ENCODE results near the gene USP9Y. TPM values are rescaled to one million over a fixed set of nuclear protein-coding genes. Genes with fewer than 3 reads are reported as not detected.
"Not testable (repeated sequence)": the region's sequence is repeated elsewhere in the genome, so short reads cannot be mapped to it uniquely, and the experiment has no call there.

The USP9Y gene, protein sequence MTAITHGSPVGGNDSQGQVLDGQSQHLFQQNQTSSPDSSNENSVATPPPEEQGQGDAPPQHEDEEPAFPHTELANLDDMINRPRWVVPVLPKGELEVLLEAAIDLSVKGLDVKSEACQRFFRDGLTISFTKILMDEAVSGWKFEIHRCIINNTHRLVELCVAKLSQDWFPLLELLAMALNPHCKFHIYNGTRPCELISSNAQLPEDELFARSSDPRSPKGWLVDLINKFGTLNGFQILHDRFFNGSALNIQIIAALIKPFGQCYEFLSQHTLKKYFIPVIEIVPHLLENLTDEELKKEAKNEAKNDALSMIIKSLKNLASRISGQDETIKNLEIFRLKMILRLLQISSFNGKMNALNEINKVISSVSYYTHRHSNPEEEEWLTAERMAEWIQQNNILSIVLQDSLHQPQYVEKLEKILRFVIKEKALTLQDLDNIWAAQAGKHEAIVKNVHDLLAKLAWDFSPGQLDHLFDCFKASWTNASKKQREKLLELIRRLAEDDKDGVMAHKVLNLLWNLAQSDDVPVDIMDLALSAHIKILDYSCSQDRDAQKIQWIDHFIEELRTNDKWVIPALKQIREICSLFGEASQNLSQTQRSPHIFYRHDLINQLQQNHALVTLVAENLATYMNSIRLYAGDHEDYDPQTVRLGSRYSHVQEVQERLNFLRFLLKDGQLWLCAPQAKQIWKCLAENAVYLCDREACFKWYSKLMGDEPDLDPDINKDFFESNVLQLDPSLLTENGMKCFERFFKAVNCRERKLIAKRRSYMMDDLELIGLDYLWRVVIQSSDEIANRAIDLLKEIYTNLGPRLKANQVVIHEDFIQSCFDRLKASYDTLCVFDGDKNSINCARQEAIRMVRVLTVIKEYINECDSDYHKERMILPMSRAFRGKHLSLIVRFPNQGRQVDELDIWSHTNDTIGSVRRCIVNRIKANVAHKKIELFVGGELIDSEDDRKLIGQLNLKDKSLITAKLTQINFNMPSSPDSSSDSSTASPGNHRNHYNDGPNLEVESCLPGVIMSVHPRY (N-terminal part only)
- 16.6 TPM for polyA plus RNA-seq (2013, experiment 1 of 2; ENCODE audit: insufficient read length)
- 18.5 TPM for polyA plus RNA-seq (2013, experiment 2 of 2; ENCODE audit: insufficient read length)

GRCh38 chrY:12701181-12701695, at the start of gene USP9Y:
Gene USP9Y, plus strand, starts transcription at chrY:12701231. Its CDS starts 8,217 bp downstream, at chrY:12709448.
- no peak for DNase-seq

GRCh38 chrY:12651621-12652036, 49.4 kb upstream of the USP9Y start:
- peak; percentile 95 for DNase-seq

DNA sequence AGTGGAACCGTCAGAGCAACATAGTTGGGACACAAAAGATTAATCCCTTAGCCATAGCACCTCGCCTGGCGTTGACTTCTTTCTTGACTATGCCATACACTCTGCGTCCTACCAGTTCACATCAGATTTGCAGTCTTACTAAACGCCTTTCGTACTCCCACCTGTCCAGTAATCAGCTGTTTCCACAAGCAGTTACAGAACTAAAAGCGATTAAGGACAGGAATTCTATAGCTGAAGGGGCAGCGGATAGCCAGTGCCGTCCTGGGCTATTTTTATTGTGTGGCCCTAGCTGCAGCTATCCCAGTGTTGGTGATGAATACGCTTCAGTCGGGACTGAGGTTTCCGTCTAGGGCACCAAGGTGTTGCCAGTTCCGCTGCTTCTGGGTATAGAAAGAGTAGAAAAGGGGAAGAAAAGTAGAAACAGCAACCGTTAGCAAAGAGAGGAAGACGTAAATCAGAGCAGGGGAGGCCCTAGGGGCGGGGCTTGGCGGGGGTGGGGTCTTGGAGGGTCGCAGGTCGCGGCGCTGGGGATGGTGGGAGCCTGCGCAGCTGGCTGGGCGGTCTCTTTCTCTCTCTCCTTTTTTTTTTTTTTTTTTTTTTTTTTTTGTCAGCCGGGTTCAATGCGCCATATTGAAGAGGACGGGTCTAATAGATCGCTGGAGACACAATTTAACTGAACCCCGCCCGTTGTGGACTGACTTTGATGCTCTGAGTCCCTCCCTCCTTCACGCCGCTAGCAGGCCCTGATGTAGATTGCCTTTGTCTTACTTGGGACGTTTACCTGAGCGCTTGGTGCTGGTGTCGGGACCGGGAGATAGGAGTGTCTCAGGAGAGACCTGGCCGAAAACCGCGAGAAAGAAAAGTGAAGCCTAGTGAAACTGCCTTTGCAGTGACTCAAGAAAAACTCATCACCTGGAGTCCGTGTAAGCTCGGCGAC, 39.0 kb upstream of the USP9Y start:
- peak; percentile 76 for DNase-seq

DNA sequence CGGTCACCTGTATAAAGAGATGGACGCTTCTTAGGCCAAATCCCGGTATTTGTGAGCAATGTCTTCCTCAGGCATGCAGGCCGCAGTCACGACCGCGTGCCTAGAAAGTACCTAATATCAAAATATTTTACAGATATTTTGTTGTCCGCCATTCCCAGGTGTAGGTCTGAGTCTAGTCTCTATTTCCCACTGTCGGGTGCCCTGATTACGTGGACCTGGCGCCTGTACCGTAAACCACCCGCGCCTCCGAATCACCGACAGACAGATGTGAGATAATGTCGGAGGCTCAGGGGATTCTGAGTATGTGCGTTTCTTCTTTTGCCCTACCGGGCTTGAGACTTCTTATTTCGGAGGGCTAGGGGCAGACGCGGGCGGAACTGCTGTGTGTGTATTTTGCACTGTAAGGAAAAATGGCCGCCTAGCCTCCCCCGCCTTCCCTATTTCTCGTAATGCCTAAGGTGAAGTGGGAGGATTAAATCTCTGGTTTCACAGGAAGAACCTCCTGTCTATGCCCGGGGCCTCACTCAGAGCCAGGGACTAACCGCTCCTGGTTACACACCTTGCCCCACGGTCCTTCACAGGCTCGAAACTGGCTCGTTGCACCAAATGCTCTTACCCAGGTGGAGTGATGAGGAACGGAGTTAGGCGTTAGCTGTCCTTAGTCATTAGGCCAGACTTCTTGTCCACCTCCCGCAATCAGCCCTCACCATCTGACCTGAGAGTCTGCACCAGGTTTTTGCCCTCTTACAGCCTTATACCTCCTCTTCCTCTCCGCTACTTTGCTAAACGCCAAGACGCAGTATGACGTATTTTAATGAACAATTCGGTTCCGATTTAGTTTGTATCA, 38.1 kb upstream of the USP9Y start:
- DNase-seq, result peak; percentile 36

DNA sequence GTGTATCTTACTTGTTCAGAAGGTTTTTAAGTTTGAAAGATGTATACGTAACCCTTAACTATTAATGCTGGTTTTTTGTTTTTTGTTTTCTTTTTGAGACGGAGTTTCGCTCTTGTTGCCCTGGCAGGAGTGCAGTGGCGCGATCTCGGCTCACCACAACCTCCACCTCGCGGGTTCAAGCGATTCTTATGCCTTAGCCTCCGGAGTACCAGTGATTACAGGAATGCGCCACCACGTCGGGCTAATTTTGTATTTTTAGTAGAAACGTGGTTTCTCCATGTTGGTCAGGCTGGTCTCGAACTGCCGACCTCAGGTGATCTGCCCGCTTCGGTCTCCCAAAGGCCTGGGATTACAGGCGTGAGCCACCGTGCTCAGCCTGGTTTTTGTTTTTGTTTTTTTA, 37.2 kb upstream of the USP9Y start:
- DNase-seq, result not testable (repeated sequence)

DNA sequence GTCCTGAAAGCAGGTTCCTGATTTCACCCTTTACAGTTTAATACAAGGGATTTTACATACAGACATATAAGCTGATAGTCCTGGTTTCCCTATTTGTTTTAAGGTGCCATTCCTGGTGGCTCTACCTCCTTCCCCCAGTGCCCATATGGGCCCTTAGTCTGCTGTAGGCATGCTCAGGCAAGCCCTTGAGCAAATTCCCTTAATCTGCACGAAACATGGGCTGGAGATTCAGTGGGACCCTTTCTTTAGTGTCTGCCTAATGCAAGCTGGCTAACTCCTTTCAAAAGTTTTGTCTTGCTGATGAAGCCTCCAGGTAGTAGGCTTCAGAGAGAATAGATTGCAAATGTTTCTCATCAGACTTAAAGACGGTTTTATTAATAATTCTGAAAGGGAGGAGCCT, 22.9 kb upstream of the USP9Y start:
- no peak for DNase-seq

DNA sequence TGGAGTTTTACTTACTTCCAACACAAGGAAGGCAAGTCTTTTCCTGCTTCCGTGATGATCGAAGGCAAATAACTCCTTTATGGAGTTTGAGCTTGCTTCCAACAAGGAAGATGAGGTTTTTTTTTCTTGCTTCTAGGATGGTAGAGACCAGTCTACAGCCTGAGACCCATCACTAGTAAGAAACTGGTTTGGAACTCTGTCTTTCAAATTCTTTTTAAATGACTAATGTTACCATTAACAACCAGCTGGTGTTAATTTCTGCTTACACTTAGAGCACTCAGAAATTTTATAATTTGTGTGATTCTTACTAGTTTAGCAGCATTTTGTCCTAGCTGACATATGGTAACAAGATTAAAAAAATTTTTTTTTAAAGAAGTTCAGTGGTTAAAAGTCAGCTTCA, 19.5 kb upstream of the USP9Y start:
- DNase-seq, result peak; percentile 34

- DNase-seq, result no peak
Measured at GRCh38 chrY:12688337-12688736, 12.7 kb upstream of the USP9Y start.

GRCh38 chrY:12700087-12700486, 944 bp upstream of the USP9Y start:
- no peak for DNase-seq

DNA sequence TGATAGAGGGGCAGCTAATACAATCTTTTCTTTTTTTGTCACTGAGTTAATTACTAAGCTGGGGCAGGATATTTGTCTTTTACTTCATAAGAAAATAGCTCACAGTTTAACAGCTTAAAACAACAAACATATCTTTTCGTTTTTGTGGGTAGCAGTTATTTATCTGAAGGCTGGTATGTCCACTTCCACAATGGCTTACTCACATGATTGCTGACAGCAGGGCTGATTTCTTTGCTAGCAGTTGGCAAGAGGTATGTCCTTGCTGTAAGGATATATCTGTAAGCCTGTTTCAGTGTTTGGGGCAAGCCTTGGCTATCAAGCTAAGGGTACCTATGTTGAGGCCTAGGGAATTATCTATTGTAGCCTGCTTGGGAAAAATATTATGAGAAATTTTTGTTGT, 1.1 kb downstream of the USP9Y start:
- peak; percentile 57 for DNase-seq

GRCh38 chrY:12710460-12710859, 9.4 kb downstream of the USP9Y start:
- DNase-seq, result peak; percentile 12

DNA sequence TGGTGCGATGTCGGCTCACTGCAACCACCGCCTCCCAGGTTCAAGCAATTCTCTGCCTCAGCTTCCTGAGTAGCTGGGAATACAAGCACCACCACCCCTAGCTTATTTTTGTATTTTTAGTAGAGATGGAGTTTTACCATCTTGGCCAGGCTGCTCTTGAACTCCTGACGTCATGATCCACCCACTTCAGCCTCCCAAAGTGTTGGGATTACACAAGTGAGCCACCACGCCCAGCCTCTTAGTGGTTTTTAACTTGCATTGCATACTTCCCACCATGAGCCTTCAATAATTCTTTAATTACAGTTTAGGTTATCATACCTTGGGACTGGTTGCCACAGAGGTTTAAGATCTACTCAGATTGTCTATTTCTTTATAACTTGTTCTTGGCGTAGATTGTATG, 14.3 kb downstream of the USP9Y start:
- no peak for DNase-seq

DNA sequence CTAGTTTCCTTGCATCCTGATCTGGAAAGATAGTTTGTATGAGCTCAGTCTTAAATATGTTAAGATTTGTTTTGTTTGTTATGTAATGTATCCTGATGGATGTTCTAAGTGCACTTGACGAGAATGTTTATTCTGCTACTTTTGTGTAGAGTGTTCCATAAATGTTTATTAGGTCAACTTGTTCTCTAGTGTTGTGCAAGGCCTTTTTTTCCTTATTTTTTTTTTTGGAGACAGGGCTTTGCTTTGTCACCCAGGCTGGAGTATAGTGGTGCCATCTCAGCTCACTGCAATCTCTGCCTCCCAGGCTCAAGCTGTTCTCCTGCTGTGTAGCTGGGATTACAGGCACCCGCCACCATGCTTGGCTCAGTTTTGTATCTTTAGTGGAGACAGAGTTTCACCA, 28.7 kb downstream of the USP9Y start:
- no peak for DNase-seq

DNA sequence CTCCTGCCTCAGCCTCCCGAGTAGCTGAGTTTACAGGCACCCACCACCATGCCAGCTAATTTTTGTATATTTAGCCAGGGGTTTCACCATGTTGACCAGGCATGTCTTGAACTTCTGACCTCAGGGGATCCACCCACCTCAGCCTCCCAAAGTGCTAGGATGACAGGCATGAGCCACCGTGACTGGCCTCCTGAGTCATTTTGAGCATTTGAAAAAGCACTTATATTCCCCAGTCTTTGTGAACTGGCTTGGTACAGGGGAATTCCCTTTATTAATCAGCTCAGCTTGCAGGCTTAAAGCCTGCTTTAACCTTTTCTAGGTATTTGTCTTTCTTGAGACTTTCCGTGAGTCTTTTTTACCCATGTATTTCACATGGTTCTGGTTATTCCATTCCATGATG, 32.6 kb downstream of the USP9Y start:
- DNase-seq, result peak; percentile 18

- DNase-seq, result no peak
Measured at GRCh38 chrY:12734051-12734450, 33.0 kb downstream of the USP9Y start.

GRCh38 chrY:12741414-12741813, 40.4 kb downstream of the USP9Y start:
- DNase-seq, result no peak

- no peak for DNase-seq
Measured at GRCh38 chrY:12742725-12743124, 41.7 kb downstream of the USP9Y start.

- no peak for DNase-seq
Measured at GRCh38 chrY:12744091-12744490, 43.1 kb downstream of the USP9Y start.

GRCh38 chrY:12749293-12749692, 48.3 kb downstream of the USP9Y start:
- peak; percentile 8 for DNase-seq

DNA sequence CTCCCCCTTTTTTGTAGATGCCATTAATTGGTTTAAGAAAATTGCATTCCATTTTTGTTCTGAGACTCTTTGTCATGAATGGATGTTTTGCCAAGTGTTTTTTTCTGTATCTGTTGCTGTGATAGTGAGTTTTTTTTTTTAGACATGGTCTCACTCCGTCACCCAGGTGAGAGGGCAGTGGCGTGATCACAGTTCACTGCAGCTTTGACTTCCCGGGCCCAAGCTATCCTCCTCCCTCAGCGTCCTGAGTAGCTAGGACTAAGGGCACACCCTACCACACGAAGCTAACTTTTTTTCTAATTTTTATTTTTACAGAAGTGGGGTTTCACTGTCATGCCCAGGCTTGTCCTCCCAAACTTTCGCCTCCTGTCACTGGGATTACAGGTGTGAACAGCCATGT, 51.8 kb downstream of the USP9Y start:
- DNase-seq, result no peak

DNA sequence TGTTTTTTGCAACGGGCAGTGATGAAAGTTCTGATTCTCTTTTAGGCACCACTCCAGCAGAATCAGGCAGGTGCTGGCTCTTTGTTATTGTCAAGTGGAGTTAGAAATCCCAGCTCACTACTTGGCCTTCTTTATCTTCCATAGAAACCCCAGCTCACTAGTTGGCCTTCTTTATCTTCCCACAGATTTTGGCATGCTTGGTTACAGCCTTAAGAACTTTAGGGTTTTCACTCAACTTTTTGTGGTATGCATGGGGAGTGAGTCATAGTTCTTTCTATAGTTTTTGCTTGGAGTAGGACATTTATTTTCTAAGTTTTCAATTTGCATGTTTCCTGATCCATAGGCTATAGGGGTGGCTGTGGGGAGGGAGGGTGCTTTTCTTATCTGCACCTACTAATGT, 55.0 kb downstream of the USP9Y start:
- peak; percentile 63 for DNase-seq

Measured in fibroblast of skin of back (primary cell).